HG02623 (cell line): Measurements from ENCODE around the gene PSMD2.

Source experiments
- ATAC-seq: cut with Tn5 transposase; IDR thresholded peaks from one replicate; pipeline ENCODE4 v1.9.1; 2021; ENCODE audit warnings: moderate library complexity; ENCODE audit not compliant: unreplicated experiment

PSMD2 gene

GRCh38 chr3:184354121-184354728 lies 55.2 kb downstream of the PSMD2 start:
- ATAC-seq = no peak

DNA sequence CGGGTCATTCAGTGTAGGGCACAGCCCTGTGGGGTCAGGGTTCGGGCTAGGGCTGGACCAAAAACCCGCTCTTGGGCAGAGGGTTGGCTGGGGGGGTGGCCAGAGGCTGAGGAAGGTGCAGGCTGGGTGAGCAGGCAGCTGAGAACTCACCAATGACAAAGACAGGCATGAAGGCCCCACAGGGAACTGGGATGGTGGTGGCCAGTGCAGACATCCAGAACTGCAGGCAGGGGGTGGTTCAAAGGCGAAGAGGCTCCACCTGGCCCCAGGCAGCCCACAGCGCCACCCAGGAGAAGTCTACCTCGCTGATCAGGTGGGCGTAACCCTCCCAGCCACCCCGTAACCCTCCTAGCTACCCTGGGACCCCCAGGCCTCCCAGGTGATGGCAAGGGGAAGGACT lies 55.7 kb downstream of the PSMD2 start:
- no peak for ATAC-seq

- ATAC-seq = no peak
Measured at GRCh38 chr3:184355261-184356040, 56.4 kb downstream of the PSMD2 start.

DNA sequence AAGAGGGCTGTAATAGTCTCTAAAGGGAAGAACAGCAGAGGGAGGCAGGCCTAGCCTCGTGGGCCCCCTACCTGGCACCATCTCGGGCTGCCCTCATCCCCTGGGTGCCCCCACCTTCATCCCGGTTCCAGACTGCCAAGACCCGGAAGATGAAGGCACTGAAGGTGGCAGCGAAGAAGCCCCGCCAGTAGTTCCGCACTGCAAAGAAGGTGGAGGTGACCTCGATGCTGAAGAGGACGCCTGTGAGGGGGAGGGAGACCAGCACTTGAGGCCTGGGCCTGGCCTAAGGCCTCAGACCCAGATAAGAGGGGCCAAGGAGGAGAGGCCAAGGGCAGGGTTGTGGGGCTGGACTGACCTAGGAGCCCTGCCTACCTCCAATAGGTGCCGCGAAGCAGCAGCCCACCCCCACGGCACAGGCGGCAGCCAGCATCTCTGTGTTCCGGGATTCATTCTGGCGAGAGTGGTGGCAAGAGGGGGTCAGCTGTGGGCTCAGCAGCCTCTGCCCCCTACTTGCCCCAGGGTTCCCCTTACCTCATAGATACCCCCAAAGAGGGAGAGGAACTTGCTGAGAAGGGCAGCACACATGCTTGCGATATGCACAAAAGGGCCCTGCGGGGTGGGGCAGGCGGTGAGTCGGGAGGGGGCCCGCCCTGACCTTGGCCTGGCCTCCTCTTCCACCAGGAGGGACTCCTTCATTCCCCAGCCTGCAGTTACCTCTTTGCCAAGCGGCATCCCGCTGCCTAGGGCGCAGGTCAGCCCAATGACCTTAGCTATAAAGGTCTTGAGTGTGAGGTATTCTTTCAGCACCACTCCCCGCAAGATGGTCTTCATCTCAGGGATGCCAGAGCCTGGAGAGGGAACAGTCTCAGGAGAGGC lies 58.4 kb downstream of the PSMD2 start:
- no peak for ATAC-seq

GRCh38 chr3:184358124-184358767 lies 59.2 kb downstream of the PSMD2 start:
- no peak for ATAC-seq
